Measurements from ENCODE around the gene LYG1.
"Not testable (repeated sequence)": the region's sequence is repeated elsewhere in the genome, so short reads cannot be mapped to it uniquely, and the experiment has no call there.

Gene LYG1

DNA sequence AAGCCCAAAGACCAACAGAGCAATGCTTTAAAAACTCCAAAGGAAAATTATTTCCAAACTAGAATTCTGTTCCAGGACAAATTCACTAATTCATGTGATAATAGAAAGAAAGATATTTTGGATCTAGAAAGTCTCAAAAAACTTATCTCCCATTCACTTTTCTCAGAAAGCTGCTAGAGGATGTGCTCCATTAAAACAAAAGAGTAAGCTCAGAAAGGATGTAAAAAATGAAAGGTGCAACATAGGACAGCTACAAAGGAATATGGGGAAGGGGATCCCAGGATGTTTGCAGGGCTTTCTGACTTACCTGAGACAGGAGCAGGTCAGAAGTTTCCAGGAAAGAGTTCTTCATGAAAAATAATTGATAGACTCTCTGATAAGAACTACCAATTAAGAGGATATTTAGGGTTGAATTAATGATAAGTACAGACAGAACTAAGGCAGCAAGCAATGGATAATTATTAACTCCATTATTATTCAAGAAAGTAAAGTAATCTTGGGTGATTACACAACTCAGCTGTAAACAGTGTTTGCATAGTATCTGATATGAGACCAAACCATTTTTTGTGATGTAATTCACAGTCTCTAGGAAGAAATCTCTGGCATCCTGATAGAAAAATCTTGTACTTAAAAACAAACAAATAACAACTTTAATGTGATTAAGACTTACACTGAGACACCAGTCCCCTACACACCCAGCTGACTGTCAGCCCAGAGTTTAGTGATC is 20.9 kb downstream of the LYG1 start:
- no peak for DNase-seq

DNA sequence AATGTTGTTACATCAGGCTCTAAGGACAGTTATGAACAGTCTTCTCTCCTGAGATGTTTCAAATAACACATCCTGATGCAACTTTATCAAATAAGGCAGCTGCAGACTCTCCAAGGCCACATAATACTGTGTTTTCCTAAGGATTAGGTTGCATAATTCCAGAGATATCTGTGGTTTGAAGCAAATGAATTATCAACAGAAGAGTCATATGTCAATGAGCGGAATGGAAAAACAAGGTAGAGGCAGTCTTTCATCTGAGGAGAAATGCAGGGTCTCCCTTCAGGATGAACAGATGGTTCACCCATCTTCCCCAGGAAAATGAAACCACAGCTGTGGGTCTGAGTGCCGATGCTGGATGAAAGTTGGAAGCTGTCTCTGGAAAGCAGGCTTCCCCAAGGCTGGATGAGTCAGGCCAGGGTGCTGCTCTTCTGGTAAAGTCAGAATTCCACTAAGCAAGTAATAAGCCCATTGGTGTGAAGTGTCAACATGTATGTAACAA is 22.2 kb downstream of the LYG1 start:
- in situ Hi-C loops (cut with HindIII; ENCODE audit: low pct_ligation_motif_present, low pct_unique_long_range_greater_than_20kb, low sequenced_read_pairs): no loop called here
- peak; percentile 86 for DNase-seq

More for the DNA sequence above, 20.9 kb downstream of the LYG1 start:
- in situ Hi-C loops (cut with HindIII; ENCODE audit: low pct_ligation_motif_present, low pct_unique_long_range_greater_than_20kb, low sequenced_read_pairs): no loop called here

DNA sequence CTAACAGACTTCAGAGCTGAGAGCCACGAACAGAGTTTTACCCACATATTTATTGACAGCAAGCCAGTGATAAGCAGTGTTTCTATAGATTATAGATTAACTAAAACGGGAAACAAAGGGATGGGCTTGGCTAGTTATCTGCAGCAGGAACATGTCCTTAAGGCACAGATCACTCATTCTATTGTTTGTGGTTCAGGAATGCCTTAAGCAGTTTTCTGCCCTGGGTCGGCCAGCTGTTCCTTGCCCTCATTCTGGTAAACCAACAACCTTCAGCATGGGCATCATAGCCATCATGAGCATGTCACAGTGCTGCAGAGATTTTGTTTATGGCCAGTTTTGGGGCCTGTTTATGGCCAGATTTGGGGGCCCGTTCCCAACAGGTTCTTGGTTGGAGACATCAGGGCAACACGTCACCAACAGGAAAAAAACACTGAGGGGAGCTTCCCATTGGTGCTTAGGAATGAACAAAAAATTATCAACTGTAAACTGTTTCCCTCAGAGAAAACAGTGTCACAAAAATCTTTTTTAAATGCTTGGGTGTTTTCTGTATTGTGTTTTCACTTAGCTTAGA is 22.7 kb downstream of the LYG1 start:
- DNase-seq; in situ Hi-C loops (cut with HindIII; ENCODE audit: low pct_ligation_motif_present, low pct_unique_long_range_greater_than_20kb, low sequenced_read_pairs): not testable (repeated sequence)

DNA sequence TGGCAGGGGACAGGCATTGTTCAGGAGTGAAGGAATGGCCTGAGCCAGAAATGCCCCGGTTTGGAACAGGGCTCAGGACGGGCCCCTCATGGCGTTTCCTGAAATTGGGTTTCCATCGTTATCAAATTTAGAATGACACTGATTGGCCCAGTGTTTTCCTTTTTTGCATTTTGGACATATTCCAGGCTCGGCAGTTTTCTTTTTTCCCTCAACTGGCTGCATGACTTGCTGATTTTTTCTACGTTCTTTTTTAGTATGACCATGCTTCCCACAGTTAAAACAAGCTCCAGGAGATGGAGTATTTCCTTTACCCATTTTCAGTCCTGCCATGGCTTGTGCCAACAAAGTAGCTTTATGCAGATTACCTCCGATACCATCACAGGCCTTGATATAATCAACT is 25.1 kb downstream of the LYG1 start:
- in situ Hi-C loops (cut with HindIII; ENCODE audit: low pct_ligation_motif_present, low pct_unique_long_range_greater_than_20kb, low sequenced_read_pairs): no loop called here
- DNase-seq: no peak

DNA sequence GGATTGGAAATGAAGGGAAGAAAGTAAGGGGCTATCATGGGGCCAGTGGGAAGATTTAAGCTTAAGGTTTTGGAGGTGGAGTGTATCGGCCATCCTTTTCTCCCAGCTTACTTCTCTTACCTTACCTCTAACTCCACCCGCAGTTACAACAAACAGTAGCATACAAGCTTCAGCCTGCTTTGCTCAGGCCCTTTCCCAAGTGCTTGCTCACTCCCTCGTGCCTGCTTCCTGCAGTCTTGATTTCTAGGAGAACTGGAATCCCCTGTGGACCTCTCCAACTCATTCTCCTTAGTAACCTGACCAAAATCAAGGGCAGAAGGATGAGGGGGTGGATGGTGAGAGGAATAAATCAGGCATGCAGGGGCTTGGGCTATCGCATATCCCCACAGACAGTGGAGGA is 39.8 kb downstream of the LYG1 start:
- in situ Hi-C loops (cut with HindIII; ENCODE audit: low pct_ligation_motif_present, low pct_unique_long_range_greater_than_20kb, low sequenced_read_pairs): no loop called here
- DNase-seq: no peak

DNA sequence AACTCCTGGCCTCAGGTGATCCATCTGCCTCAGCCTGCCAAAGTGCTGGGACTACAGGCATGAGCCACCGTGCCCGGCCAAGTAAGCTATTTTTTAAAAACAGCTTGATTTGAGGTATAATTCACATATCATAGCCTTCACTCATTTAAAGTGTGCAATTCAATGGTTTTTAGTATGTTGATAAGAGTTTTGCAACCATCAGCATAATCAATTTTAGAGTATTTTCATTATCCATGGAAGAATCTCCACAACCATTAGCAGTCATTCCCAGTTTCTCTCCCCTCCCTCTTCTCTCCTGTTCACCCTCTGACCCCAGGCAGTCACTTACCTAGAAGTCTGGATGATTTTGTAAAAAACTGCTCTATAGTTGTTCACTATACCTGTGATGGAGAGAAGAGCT is 40.8 kb downstream of the LYG1 start:
- no peak for DNase-seq
- in situ Hi-C loops (cut with HindIII; ENCODE audit: low pct_ligation_motif_present, low pct_unique_long_range_greater_than_20kb, low sequenced_read_pairs): no loop called here

DNA sequence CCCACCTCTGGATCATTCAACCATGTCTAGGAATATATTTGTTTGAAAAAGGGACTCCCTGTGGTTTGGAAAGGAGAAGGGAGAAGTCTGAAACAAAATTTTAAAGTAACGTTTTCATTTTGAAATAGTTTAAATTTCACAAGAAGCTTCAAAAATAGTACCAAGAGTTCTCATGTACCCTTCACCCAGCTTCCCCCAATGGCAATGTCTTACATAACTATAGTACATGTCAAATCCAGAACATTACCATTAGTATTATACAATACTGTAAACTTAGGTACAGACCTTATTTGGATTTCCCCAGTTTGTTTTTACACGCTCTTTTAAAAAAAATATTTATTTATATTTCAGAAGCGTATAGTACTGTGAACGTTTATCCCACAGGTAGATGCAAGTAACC is 41.5 kb downstream of the LYG1 start:
- no peak for DNase-seq

DNA sequence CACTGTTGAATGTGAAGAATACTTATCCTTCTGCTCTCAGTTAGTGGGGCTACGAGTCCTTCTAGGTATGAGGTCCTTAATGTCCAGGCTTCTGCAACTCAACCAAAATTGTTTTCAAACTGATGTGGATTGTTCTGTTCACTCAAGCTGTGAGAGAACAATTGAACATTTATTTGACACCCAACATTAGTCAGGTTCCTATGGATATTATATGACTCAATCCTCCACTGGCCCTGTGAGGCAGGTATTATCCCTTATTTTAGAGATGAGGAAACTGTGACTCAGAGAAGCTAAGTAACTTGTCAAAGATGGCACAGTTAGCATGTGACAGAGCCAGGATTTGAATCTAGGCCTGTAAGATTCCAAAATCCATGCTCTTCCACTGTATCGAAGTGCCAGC is 44.3 kb downstream of the LYG1 start:
- DNase-seq: no peak
- in situ Hi-C loops (cut with HindIII; ENCODE audit: low pct_ligation_motif_present, low pct_unique_long_range_greater_than_20kb, low sequenced_read_pairs): no loop called here

More for the DNA sequence above, 41.5 kb downstream of the LYG1 start:
- in situ Hi-C loops (cut with HindIII; ENCODE audit: low pct_ligation_motif_present, low pct_unique_long_range_greater_than_20kb, low sequenced_read_pairs): no loop called here

DNA sequence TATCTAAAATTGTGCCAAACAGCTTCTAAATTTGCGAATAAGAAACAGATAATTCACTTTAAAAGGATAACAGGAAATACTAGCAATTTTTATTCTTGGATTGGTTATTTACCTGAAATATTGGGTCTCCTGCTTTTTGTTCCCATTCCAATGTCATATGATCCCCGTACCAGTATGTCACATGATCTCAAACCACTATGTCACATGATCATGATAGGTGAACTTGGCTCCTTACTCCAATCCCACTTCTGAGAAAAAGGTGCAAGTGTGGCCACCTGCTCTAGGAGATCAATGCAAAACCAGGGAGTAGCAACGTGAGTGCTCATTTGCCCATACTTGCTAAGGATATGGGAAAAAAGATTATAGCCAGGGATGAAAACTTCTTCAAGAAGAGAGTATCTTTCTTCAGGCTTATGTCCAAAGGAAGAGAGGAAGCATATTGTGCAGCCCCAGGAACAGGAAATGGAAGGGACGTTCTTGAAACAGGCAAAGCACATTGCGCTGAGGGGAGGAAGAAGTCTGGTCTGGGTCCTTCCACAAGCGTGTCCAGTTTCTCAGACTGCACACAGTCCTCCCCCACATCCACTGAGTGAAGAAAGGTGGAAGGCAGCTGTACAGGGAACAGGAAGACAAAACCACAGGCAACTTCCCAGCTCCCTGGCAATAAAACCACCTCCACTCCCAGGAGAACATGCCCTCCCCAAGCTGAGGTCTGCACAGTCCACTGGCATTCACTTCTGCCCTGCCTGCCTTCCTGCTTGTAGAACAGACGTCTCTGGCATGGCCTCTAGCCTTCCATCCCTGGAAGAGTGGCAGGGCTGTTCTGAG is 45.3 kb downstream of the LYG1 start, which contains the start of gene LYG2:
LYG2 (minus strand) TSS at position 176 of the 828 bp plus-strand sequence. CDS start 1,406 bp downstream, outside the sequence.
- no peak for DNase-seq
- in situ Hi-C loops (cut with HindIII; ENCODE audit: low pct_ligation_motif_present, low pct_unique_long_range_greater_than_20kb, low sequenced_read_pairs): no loop called here

DNA sequence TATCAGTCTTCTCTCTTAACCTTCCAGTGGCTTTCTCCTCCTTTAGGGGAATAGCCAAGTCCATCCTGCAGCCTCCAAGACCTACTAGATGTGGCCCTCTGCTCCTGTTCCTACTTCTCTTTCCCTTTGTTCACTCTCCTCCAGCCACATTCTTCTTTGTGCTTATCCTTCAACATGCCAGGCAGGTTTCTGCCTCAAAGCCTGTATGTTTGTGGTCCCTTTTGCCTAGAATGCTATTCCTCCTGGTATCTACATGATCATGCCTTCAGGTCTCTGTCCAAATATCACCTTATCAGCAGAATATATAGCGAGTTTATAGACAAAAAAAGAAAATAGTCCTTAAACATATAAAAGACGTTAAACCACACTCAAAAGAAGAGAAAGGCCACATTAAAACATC is 51.0 kb downstream of the LYG1 start:
- DNase-seq: no peak
- in situ Hi-C loops (cut with HindIII; ENCODE audit: low pct_ligation_motif_present, low pct_unique_long_range_greater_than_20kb, low sequenced_read_pairs): no loop called here

DNA sequence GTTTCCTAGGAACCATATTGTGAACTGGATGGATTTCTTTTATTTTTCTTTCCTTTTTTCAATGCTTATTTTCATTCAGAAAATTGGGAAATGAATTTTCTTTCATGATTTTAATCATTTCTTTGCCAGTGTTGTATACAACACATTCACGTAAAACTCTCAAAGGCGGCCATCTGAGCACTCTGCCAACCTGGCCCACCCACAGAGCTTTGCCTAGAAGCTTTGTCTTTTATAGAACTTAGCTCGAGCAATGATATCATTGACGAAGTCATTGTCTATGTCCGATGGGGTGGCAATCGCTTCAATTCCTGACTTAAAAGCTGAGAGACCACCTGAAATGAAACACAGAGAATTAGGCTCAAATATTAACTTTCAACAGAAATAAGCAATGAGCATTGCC is 58.8 kb downstream of the LYG1 start:
- no peak for DNase-seq
- in situ Hi-C loops (cut with HindIII; ENCODE audit: low pct_ligation_motif_present, low pct_unique_long_range_greater_than_20kb, low sequenced_read_pairs): no loop called here

DNA sequence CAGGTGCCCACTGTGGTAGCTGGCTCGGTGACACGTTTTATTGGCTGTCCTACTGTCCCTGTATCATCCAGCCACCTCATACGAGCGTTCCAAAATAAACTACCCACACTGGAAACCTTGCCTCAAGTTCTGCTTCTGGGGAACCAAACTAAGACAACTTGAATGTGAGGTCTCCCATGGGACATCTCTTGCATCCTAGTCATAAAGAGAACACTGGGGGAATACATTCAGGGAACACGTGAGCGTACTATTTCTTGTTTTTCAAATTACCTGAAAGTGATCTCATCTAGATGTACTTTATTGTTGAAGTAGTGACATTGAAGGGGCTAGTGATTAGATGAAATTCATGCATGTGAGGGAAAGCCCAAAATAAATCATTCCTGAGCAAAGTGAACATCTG is 60.6 kb downstream of the LYG1 start:
- DNase-seq: no peak

DNA sequence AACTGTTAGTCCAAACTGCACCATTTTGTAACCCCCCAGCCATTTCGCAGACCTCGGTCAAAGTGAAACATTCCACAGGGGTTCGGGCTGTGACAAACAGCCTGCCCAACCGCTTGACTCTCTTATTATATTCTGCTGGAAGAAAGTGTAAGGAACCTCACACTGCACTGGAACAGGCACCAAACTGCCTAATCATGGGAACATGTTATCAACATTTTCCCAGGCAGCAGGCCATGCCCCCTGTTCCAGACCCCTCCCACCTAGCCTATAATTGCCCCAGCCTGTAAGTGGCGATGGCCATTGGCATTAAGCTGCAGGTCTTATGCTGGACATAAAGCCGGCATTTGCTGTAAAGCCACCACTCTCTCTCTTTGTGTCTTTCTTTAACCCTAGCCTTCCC is 62.4 kb downstream of the LYG1 start:
- in situ Hi-C loops (cut with HindIII; ENCODE audit: low pct_ligation_motif_present, low pct_unique_long_range_greater_than_20kb, low sequenced_read_pairs): no loop called here
- no peak for DNase-seq

More for the DNA sequence above, 60.6 kb downstream of the LYG1 start:
- in situ Hi-C loops (cut with HindIII; ENCODE audit: low pct_ligation_motif_present, low pct_unique_long_range_greater_than_20kb, low sequenced_read_pairs): no loop called here
